HCT116 (cell line): ENCODE measurements around the gene PLD4. TPM values are rescaled to one million over a fixed set of nuclear protein-coding genes. Genes with fewer than 3 reads are reported as not detected.

Experiments
- ATAC-seq: fragments of 200-7000 bp; cut with Tn5 transposase; 2 replicates; pipeline ENCODE4 v1.9.1; 2020; ENCODE audit warnings: mild to moderate bottlenecking, moderate library complexity
- BruUV-seq: library from RNA; stranded (reverse); fragments of 400-500 nt; replicated peaks from 2 replicates; lab custom pipeline; 2021; lab: Mats Ljungman, UMichigan
- CTCF ChIA-PET: fragments of 300-600 bp; sonication (Branson Sonifier 250); formaldehyde crosslinking; loops from one replicate; lab custom pipeline; 2021; ENCODE audit warnings: antibody characterized with exemption; lab: Charles Lee
- POLR2A ChIA-PET: fragments of 300-600, 350-600 bp; sonication (Branson Sonifier 250); formaldehyde crosslinking; loops from one replicate; lab custom pipeline; 2021; ENCODE audit warnings: antibody characterized with exemption; lab: Charles Lee
- RAD21 ChIA-PET, 2 experiments: fragments of 300-600 bp; sonication (Branson Sonifier 250); formaldehyde crosslinking; loops; one replicate each; lab custom pipeline; 2023; ENCODE audit warnings: low total read pairs in 2 of 2; ENCODE audit not compliant: uncharacterized antibody in 2 of 2, unreplicated experiment in 2 of 2, low non-redundant PET in 1 of 2; lab: Charles Lee
- DNase-seq: peaks from one replicate; pipeline ENCODE4 v3.0.0-alpha.2; 2010; ENCODE audit warnings: low read depth, low spot score
- H2AFZ ChIP-seq: fragments of 200-600 bp; shearing (Covaris generic), sonication (generic); 2 replicates; pipeline ENCODE4 v1.6.1; 2017; ENCODE audit warnings: low read depth, mixed run types, mixed read lengths, antibody characterized with exemption, low read length; ENCODE audit not compliant: poor library complexity, severe bottlenecking
- H3K27ac ChIP-seq: 2 replicates; pipeline ENCODE4 v1.5.1; 2012; ENCODE audit warnings: low read depth, low read length
- H3K27me3 ChIP-seq: fragments of 200-600 bp; sonication (generic); 2 replicates; pipeline ENCODE4 v1.6.1; 2016; ENCODE audit warnings: mixed run types, low read length, mixed read lengths; ENCODE audit not compliant: insufficient read depth
- H3K36me3 ChIP-seq, 2 experiments: fragments of 200-500 bp in 1 of 2; fragments of 200-600 bp in 1 of 2; sonication (Bioruptor generic) in 1 of 2; sonication (generic) in 1 of 2; 2 replicates each; pipeline versions ENCODE4 v1.5.1 to v1.6.1; 2014 to 2016; ENCODE audit warnings: low read length in 2 of 2, inconsistent platforms in 1 of 2, mixed read lengths in 1 of 2, mixed run types in 1 of 2; ENCODE audit not compliant: insufficient read depth in 2 of 2, control insufficient read depth in 1 of 2
- H3K4me1 ChIP-seq, 2 experiments: fragments of 200-600 bp in 1 of 2; sonication (generic) in 1 of 2; 2 replicates each; pipeline versions ENCODE4 v1.5.1 to v1.6.1; 2012 to 2017; ENCODE audit warnings: low read length in 2 of 2, inconsistent platforms in 1 of 2, mild to moderate bottlenecking in 1 of 2, mixed read lengths in 1 of 2, mixed run types in 1 of 2, moderate library complexity in 1 of 2; ENCODE audit not compliant: insufficient read depth in 2 of 2, control insufficient read depth in 1 of 2
- H3K4me2 ChIP-seq: fragments of 200-600 bp; sonication (generic); 2 replicates; pipeline ENCODE4 v1.6.1; 2017; ENCODE audit warnings: mixed run types, low read length, mixed read lengths
- H3K4me3 ChIP-seq, 2 experiments: fragments of 200-600 bp in 1 of 2; sonication (generic) in 1 of 2; replicated peaks in 1 of 2; 2 replicates each; pipeline ENCODE4 v1.5.1; 2011 to 2016; ENCODE audit warnings: low read length in 2 of 2, control low read depth in 1 of 2, low read depth in 1 of 2, mild to moderate bottlenecking in 1 of 2, mixed read lengths in 1 of 2, mixed run types in 1 of 2
- H3K79me2 ChIP-seq: fragments of 200-600 bp; sonication (generic); 2 replicates; pipeline ENCODE4 v1.6.1; 2017; ENCODE audit warnings: mild to moderate bottlenecking, mixed run types, low read length, moderate library complexity, mixed read lengths; ENCODE audit not compliant: insufficient read depth
- H3K9ac ChIP-seq: fragments of 200-600 bp; sonication (generic); 2 replicates; pipeline ENCODE4 v1.6.1; 2016; ENCODE audit warnings: low read length, mixed read lengths
- H3K9me2 ChIP-seq: fragments of 200-600 bp; sonication (generic), shearing (Covaris generic); 2 replicates; pipeline ENCODE4 v1.6.1; 2017; ENCODE audit warnings: mixed run types, mild to moderate bottlenecking, moderate library complexity; ENCODE audit not compliant: insufficient read depth
- H3K9me3 ChIP-seq, 2 experiments: fragments of 200-500 bp in 1 of 2; fragments of 200-600 bp in 1 of 2; sonication (Bioruptor generic) in 1 of 2; sonication (generic) in 1 of 2; 2 replicates each; pipeline ENCODE4 v1.6.1; 2014 to 2017; ENCODE audit warnings: low read length in 2 of 2, mixed read lengths in 2 of 2, inconsistent platforms in 1 of 2, low read depth in 1 of 2, mild to moderate bottlenecking in 1 of 2, mixed run types in 1 of 2, moderate library complexity in 1 of 2; ENCODE audit not compliant: control insufficient read depth in 1 of 2, insufficient read depth in 1 of 2
- H4K20me1 ChIP-seq: fragments of 200-600 bp; sonication (generic), shearing (Covaris generic); 2 replicates; pipeline ENCODE4 v1.6.1; 2017; ENCODE audit warnings: mixed run types, mild to moderate bottlenecking, moderate library complexity; ENCODE audit not compliant: insufficient read depth
- ATF3 ChIP-seq: IDR thresholded peaks from 2 replicates; pipeline ENCODE4 v1.6.1; 2012
- CBX3 ChIP-seq: IDR thresholded peaks from 2 replicates; pipeline ENCODE4 v1.6.1; 2012; ENCODE audit warnings: low read depth
- CEBPB ChIP-seq: IDR thresholded peaks from 2 replicates; pipeline ENCODE4 v1.6.1; 2012; ENCODE audit warnings: low read depth
- EGR1 ChIP-seq: IDR thresholded peaks from 2 replicates; pipeline ENCODE4 v1.6.1; 2012; ENCODE audit warnings: low read depth
- ELF1 ChIP-seq: IDR thresholded peaks from 2 replicates; pipeline ENCODE4 v1.6.1; 2012; ENCODE audit warnings: low read depth, borderline replicate concordance
- EZH2phosphoT487 ChIP-seq: fragments of 200-600 bp; IDR thresholded peaks from 2 replicates; pipeline ENCODE4 v1.6.1; 2018; ENCODE audit warnings: antibody characterized with exemption, borderline replicate concordance
- FOSL1 ChIP-seq: IDR thresholded peaks from 2 replicates; pipeline ENCODE4 v1.6.1; 2012; ENCODE audit warnings: low read depth
- MAX ChIP-seq: IDR thresholded peaks from 2 replicates; pipeline ENCODE4 v1.6.1; 2012
- POLR2A ChIP-seq: IDR thresholded peaks from 2 replicates; pipeline ENCODE4 v1.7.0; 2011; ENCODE audit warnings: borderline replicate concordance; ENCODE audit not compliant: insufficient read depth, insufficient read length; ENCODE audit errors: extremely low read depth
- POLR2AphosphoS5 ChIP-seq: IDR thresholded peaks from 2 replicates; pipeline ENCODE4 v1.6.1; 2011; ENCODE audit warnings: mild to moderate bottlenecking, low read depth, low read length, moderate library complexity
- SIN3A ChIP-seq: IDR thresholded peaks from 2 replicates; pipeline ENCODE4 v1.6.1; 2012; ENCODE audit warnings: low read depth
- SP1 ChIP-seq: IDR thresholded peaks from 2 replicates; pipeline ENCODE4 v1.6.1; 2012; ENCODE audit warnings: low read depth
- SRF ChIP-seq: IDR thresholded peaks from 2 replicates; pipeline ENCODE4 v1.6.1; 2012; ENCODE audit warnings: low read depth
- YY1 ChIP-seq: IDR thresholded peaks from 2 replicates; pipeline ENCODE4 v1.6.1; 2011; ENCODE audit warnings: low read length, low read depth, moderate library complexity, mild to moderate bottlenecking; ENCODE audit not compliant: insufficient replicate concordance; ENCODE audit errors: extremely low read depth
- ZBTB33 ChIP-seq: IDR thresholded peaks from 2 replicates; pipeline ENCODE4 v1.6.1; 2011; ENCODE audit warnings: mild to moderate bottlenecking, low read length, moderate library complexity; ENCODE audit not compliant: insufficient replicate concordance; ENCODE audit errors: extremely low read depth
- ZFX ChIP-seq: fragments of 450-650 bp; IDR thresholded peaks from 2 replicates; pipeline ENCODE4 v1.6.1; 2017
- ZNF274 ChIP-seq: fragments of 200-500 bp; sonication (Bioruptor generic); IDR thresholded peaks from 2 replicates; pipeline ENCODE4 v1.6.1; 2014; ENCODE audit warnings: mild to moderate bottlenecking, low read depth, low read length, inconsistent platforms
- intact Hi-C: fragments of 100-400 bp; cut with micrococcal nuclease; formaldehyde crosslinking; loops from 2 replicates; pipeline ENCODE4 v1.10.0; 2022
- total RNA-seq: library from RNA; stranded (reverse); gene quantifications from one replicate; pipeline ENCODE4 v1.2.1, GENCODE V29; 2021; ENCODE audit not compliant: unreplicated experiment

Gene PLD4
- total RNA-seq, 1 experiment from 2014 or later = 0.12 TPM

- Histone ChIP-seq H3K27ac (no peak overlapping the region), H3K27me3 (no peaks in the 10 kb centered on the region), H3K4me2 (no peak overlapping the region), H3K79me2 (no peaks in the 10 kb centered on the region), H3K9me2 (no peaks in the 10 kb centered on the region), H3K4me3 (no peak overlapping the region), H3K4me1 (no peaks in the 10 kb centered on the region), H4K20me1 (no peaks in the 10 kb centered on the region), H3K36me3 (no peaks in the 10 kb centered on the region), H3K9me3 (peaks cover 0 to 8% of the 10 kb centered on the region in 2 experiments; a peak in 1 of 4 replicates), H3K9ac (no peak overlapping the region), H2AFZ (no peak overlapping the region)
- CTCF ChIA-PET = interaction anchor here (1.0 kb wide), 1 partner anchor 8 kb away, joined by 3 read pairs; no protein-coding TSS in a partner anchor
- intact Hi-C loops = no loop called here
- no TSS peak for BruUV-seq
- TF ChIP-seq MAX = no peak
- TF ChIP-seq YY1 = no peak
- TF ChIP-seq SP1 = no peak
- no peak for TF ChIP-seq ELF1
- no peak for TF ChIP-seq ZBTB33
- no peak for TF ChIP-seq SIN3A
- TF ChIP-seq POLR2A = no peak
- TF ChIP-seq POLR2AphosphoS5 = no peak
- TF ChIP-seq ZFX = no peak
- no peak for TF ChIP-seq FOSL1
- no peak for TF ChIP-seq ATF3
- no peak for TF ChIP-seq CEBPB
- TF ChIP-seq EGR1 = no peak
- no peak for TF ChIP-seq ZNF274
- TF ChIP-seq SRF = no peak
- no peak for TF ChIP-seq CBX3
- no peak for TF ChIP-seq EZH2phosphoT487
- POLR2A ChIA-PET = no interaction called here
- DNase-seq (no peak), ATAC-seq (no peak)
- RAD21 ChIA-PET = no interaction called here
Measured at GRCh38 chr14:104925214-104925854, 655 bp downstream of the PLD4 start.
